Measurements from ENCODE around the gene CYBB.
A peak's percentile ranks its signal among the peaks of the same experiment; 100 is the strongest.

Gene CYBB

GRCh38 chrX:37815366-37815765 lies 35.5 kb downstream of the CYBB start:
- no peak for DNase-seq (ENCODE audit: low read depth in 1 of 2, low spot score in 1 of 2)
- H3K27ac ChIP-seq (replicated peaks): peak overlapping the region; percentile 33
- H3K27me3 ChIP-seq (ENCODE audit: insufficient read depth, poor library complexity, severe bottlenecking): no peaks in the 10 kb centered on the region
- TF ChIP-seq CTCF (IDR thresholded peaks at IDR 0.05; ENCODE audit: insufficient read depth, low read length): no peak
- TF ChIP-seq SPI1 (IDR thresholded peaks at IDR 0.05; ENCODE audit: borderline replicate concordance, low read depth): peak; percentile 87
- TF ChIP-seq REST (IDR thresholded peaks at IDR 0.05; ENCODE audit: insufficient replicate concordance, low read depth): no peak
- no peak overlapping the region for H3K4me3 ChIP-seq (replicated peaks; ENCODE audit: insufficient read depth, low read length)

GRCh38 chrX:37816766-37817165 lies 36.9 kb downstream of the CYBB start:
- H3K4me3 ChIP-seq (replicated peaks; ENCODE audit: insufficient read depth, low read length): no peak overlapping the region
- no peak for TF ChIP-seq POLR2AphosphoS5 (IDR thresholded peaks at IDR 0.05; ENCODE audit: low read depth)
- TF ChIP-seq CTCF (IDR thresholded peaks at IDR 0.05; ENCODE audit: insufficient read depth, low read length): no peak
- no peak for TF ChIP-seq GABPA (IDR thresholded peaks at IDR 0.05; ENCODE audit: low read depth)
- no peak for TF ChIP-seq REST (IDR thresholded peaks at IDR 0.05; ENCODE audit: insufficient replicate concordance, low read depth)
- TF ChIP-seq SPI1 (IDR thresholded peaks at IDR 0.05; ENCODE audit: borderline replicate concordance, low read depth): no peak
- DNase-seq (ENCODE audit: low read depth in 1 of 2, low spot score in 1 of 2): no peak
- no peaks in the 10 kb centered on the region for H3K27me3 ChIP-seq (ENCODE audit: insufficient read depth, poor library complexity, severe bottlenecking)
- H3K27ac ChIP-seq (replicated peaks): no peak overlapping the region

- no peak overlapping the region; the same call in 1 of the 2 replicates for H3K27ac ChIP-seq (replicated peaks)
- no peaks in the 10 kb centered on the region for H3K27me3 ChIP-seq (ENCODE audit: insufficient read depth, poor library complexity, severe bottlenecking)
- TF ChIP-seq POLR2AphosphoS5 (IDR thresholded peaks at IDR 0.05; ENCODE audit: low read depth) (no peak), REST (IDR thresholded peaks at IDR 0.05; ENCODE audit: insufficient replicate concordance, low read depth) (no peak), GABPA (IDR thresholded peaks at IDR 0.05; ENCODE audit: low read depth) (no peak), SPI1 (IDR thresholded peaks at IDR 0.05; ENCODE audit: borderline replicate concordance, low read depth) (no peak), CTCF (IDR thresholded peaks at IDR 0.05; ENCODE audit: insufficient read depth, low read length) (no peak)
- no peak for DNase-seq (ENCODE audit: low read depth in 1 of 2, low spot score in 1 of 2)
- no peak overlapping the region for H3K4me3 ChIP-seq (replicated peaks; ENCODE audit: insufficient read depth, low read length)
Measured at GRCh38 chrX:37817176-37817575, 37.3 kb downstream of the CYBB start.
